SK-N-MC (cell line): Measurements from ENCODE around the gene VAMP5.

ENCODE experiments used
- EZH2 ChIP-seq: fragments of 200-600 bp; sonication (generic); IDR thresholded peaks from one replicate; pipeline ENCODE4 v1.6.1; 2017; ENCODE audit warnings: antibody characterized with exemption
- POLR2AphosphoS5 ChIP-seq: IDR thresholded peaks from 2 replicates; pipeline ENCODE4 v1.6.1; 2012; ENCODE audit warnings: mild to moderate bottlenecking, low read depth, low read length, borderline replicate concordance

GRCh38 chr2:85548608-85548900, 35.7 kb upstream of the VAMP5 start:
- no peak for TF ChIP-seq EZH2
- peak; percentile 7; the same call in 1 of the 2 replicates for TF ChIP-seq POLR2AphosphoS5
